ENCODE results near the gene ADRA2C. TPM values are rescaled to one million over a fixed set of nuclear protein-coding genes. Genes with fewer than 3 reads are reported as not detected.

ADRA2C gene
- total and polyA plus RNA-seq, 7 donors, result 0.33 to 5.2 (median 1.2) TPM; not detected in 2

GRCh38 chr4:3776166-3777032, 10.2 kb downstream of the ADRA2C start:
- H3K4me3 ChIP-seq, result no peak overlapping the region
- no peaks in the 10 kb centered on the region for H3K36me3 ChIP-seq
- 79 to 83% methylated on average over 22 of the region's 22 CpGs for WGBS, 2 donors
- no peaks in the 10 kb centered on the region for H3K9me3 ChIP-seq
- intact Hi-C loops (cut with DNase I), result no loop called here
- H3K4me1 ChIP-seq, result no peaks in the 10 kb centered on the region
- TF ChIP-seq CTCF (IDR thresholded peaks at IDR 0.05) (no peak), POLR2A (IDR thresholded peaks at IDR 0.05) (no peak), POLR2AphosphoS5 (IDR thresholded peaks at IDR 0.05) (no peak), EP300 (IDR thresholded peaks at IDR 0.05) (no peak)
- H3K27ac ChIP-seq, result no peak overlapping the region
- DNase-seq, result no peak
- H3K27me3 ChIP-seq, result peaks cover 0 to 69% (median 14%) of the 10 kb centered on the region in 3 donors

- intact Hi-C loops (cut with DNase I), result no loop called here
- Histone ChIP-seq H3K27ac (no peak overlapping the region), H3K36me3 (no peaks in the 10 kb centered on the region), H3K9me3 (no peaks in the 10 kb centered on the region), H3K4me3 (no peak overlapping the region), H3K27me3 (peaks cover 0 to 69% (median 10%) of the 10 kb centered on the region in 3 donors), H3K4me1 (no peaks in the 10 kb centered on the region)
- WGBS, 2 donors, result 78 to 83% methylated on average over 5 of the region's 5 CpGs
- no peak for DNase-seq
- TF ChIP-seq EP300 (IDR thresholded peaks at IDR 0.05) (no peak), POLR2AphosphoS5 (IDR thresholded peaks at IDR 0.05) (no peak), POLR2A (IDR thresholded peaks at IDR 0.05) (no peak), CTCF (IDR thresholded peaks at IDR 0.05) (no peak)
Observed at GRCh38 chr4:3777033-3777390, 10.8 kb downstream of the ADRA2C start.

- H3K27me3 ChIP-seq, result peaks cover 0 to 69% (median 14%) of the 10 kb centered on the region in 3 donors
- DNase-seq, result no peak
- 83 to 87% methylated on average over 13 of the region's 13 CpGs for WGBS, 2 donors
Observed at GRCh38 chr4:3777669-3778068, 11.5 kb downstream of the ADRA2C start.

GRCh38 chr4:3779509-3779908, 13.3 kb downstream of the ADRA2C start:
- Histone ChIP-seq H3K4me3 (no peak overlapping the region), H3K27me3 (peaks cover 3 to 69% (median 6%) of the 10 kb centered on the region in 3 donors), H3K4me1 (no peaks in the 10 kb centered on the region), H3K27ac (no peak overlapping the region), H3K9me3 (no peaks in the 10 kb centered on the region), H3K36me3 (no peaks in the 10 kb centered on the region)
- no peak for TF ChIP-seq POLR2AphosphoS5 (IDR thresholded peaks at IDR 0.05)
- no peak for TF ChIP-seq POLR2A (IDR thresholded peaks at IDR 0.05)
- TF ChIP-seq EP300 (IDR thresholded peaks at IDR 0.05), result no peak
- no peak for TF ChIP-seq CTCF (IDR thresholded peaks at IDR 0.05)
- DNase-seq, result no peak
- intact Hi-C loops (cut with DNase I), result no loop called here
- 59 to 68% methylated on average over 6 of the region's 6 CpGs for WGBS, 2 donors

More at GRCh38 chr4:3777669-3778068, 11.5 kb downstream of the ADRA2C start:
- H3K27ac ChIP-seq, result no peak overlapping the region
- H3K36me3 ChIP-seq, result no peaks in the 10 kb centered on the region
- H3K4me1 ChIP-seq, result no peaks in the 10 kb centered on the region
- intact Hi-C loops (cut with DNase I), result no loop called here
- TF ChIP-seq CTCF (IDR thresholded peaks at IDR 0.05) (no peak), POLR2A (IDR thresholded peaks at IDR 0.05) (no peak), EP300 (IDR thresholded peaks at IDR 0.05) (no peak), POLR2AphosphoS5 (IDR thresholded peaks at IDR 0.05) (no peak)
- H3K4me3 ChIP-seq, result no peak overlapping the region
- H3K9me3 ChIP-seq, result no peaks in the 10 kb centered on the region

Data from sigmoid colon (tissue), 7 donors.